22Rv1 (cell line): ENCODE measurements around the gene AHRR.

Experiments used
- CTCF ChIP-seq: fragments of 450-650 bp; IDR thresholded peaks from 2 replicates; pipeline ENCODE4 v1.5.1; 2017; ENCODE audit warnings: mild to moderate bottlenecking
- ZFX ChIP-seq: fragments of 450-650 bp; IDR thresholded peaks from 2 replicates; pipeline ENCODE4 v1.6.1; 2017; ENCODE audit warnings: antibody characterized with exemption, borderline replicate concordance

GRCh38 chr5:407801-408268 lies 86.3 kb downstream of the AHRR start:
- TF ChIP-seq CTCF (no peak), ZFX (no peak)
